ENCODE data around the gene RBM12.
"Not testable (repeated sequence)": the region's sequence is repeated elsewhere in the genome, so short reads cannot be mapped to it uniquely, and the experiment has no call there.

RBM12 gene

DNA sequence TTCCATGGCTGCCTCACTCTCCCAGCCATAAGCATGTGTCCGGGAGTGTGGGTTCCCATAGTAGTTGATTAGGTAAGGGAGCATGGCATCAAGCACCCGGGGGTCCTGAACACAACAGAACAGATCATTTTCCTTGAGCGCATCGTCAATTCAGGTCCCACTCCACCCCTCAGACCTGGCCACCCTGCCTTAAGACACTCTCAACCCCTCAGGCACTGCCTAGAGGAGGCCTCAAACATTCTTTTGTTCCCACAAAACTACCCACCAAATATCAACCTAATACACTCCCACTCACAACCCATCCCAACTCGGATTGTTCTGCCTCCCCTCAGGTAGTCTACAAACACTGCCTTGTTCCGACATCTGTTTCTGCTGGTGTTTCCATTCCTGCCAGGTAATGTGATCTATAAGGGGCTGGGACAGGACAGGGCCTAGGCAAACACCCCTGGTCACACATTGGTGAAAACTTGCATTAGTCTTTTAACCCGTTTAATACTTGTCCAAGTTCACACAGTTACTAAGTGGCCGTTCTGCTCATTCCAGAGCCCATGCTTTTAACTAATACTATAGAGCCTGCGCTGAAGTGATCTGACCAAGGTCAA lies 33.1 kb upstream of the RBM12 start:
- no peak for DNase-seq

DNA sequence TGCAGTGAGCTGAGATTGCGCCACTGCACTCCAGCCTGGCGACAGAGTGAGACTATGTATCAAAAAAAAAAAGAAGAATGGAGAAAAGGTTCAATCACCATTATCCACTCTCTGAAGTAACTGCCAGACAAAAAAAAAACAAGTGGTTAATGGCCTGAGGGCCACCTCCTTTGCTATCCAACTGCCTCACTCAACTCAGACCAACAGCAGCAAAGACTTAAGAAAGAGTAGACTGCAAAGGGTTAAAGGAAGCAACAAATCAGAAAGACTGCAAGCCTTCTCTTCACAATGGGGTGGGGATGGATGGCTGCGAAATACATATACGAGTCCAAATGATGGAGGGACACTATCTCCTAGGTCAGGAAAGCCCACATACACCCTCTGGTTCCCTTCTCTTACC lies 31.3 kb upstream of the RBM12 start:
- DNase-seq, result no peak

DNA sequence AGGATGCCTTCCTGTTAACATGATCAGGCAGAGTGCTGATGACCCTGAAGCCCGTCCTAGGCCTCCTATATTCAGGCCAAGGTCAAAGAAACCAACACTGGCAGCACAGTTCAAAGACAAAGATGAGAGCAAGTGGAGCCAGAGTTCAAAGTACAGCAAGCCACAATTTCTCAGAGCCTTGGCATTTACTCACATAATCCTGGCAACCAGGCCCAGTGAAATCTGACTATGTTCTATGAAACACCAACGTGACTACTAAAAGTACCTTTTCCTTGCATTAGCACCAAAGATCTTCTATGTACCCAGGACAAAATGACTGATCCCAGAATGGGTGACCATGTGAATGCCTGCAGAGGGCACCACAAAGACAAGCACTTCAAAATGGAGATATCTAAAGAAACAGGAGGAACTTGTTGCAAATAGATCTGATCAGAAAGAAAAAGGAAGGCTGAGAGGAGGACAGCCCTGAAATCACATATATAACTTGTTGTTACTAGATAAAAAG lies 30.6 kb upstream of the RBM12 start:
- DNase-seq, result no peak

DNA sequence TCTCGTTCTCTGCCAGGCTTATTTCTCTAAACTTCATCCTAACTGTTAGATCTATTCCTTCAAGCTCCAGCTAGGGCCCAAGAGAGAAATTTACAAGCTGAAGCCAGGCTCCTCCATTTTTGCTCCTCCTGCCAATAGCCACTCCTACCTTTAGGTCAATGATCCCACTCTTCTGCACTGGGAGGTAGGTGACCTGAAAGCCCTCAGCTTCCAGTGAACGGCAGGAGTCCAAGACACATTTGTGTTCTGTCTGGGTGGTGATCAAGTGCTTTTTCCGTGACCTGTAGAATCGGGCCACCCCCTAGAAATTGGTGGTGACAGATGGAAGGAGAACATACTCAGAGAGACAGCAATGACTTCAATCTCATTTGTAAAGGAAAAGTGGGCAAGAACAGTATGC lies 25.6 kb upstream of the RBM12 start:
- no peak for DNase-seq

DNA sequence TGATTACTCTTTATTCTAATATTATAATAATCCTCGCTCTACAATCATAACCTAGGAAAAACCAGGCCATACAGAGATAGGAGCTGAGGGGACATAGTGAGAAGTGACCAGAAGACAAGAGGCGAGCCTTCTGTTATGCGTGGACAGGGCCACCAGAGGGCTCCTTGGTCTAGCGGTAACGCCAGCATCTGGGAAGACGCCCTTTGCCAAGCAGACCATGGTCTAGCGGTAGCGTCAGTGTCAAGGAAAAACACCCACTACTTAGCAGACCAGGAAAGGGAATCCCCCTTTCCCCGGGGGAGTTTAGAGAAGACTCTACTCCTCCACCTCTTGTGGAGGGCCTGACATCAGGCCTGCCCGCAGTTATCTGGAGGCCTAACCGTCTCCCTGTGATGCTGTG lies 22.2 kb upstream of the RBM12 start:
- not testable (repeated sequence) for DNase-seq

DNA sequence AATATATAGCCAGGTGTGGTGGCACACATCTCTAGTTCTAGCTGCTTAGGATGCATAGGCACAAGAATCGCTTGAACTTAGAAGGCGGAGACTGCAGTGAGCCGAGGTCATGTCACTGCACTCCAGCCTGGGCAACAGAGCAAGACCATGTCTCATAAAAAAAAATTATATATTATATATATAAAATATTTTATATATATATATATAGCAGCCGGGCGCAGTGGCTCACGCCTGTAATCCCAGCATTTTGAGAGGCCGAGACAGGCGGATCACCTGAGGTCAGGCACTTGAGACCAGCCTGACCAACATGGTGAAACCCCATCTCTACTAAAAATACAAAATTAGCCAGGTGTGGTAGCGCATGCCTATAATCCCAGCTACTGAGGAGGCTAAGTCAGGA lies 20.7 kb upstream of the RBM12 start:
- DNase-seq, result not testable (repeated sequence)

DNA sequence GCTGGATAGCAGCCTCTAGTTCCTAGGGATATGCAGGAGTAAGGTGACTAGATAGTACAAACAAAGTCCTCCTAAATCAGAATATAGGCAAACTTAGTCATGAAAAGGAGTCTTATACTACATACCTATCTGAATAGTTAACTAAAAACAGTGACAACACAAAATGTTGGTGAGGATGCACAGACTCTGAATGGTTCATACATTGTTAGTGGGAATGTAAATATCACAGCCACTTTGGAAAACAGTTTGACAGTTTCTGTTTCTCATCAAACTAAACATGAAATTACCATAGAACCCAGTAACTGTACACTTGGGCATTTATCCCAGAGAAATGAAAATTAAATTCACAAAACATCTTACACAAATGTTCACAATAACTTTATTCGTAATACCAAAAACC lies 17.3 kb upstream of the RBM12 start:
- DNase-seq, result no peak

DNA sequence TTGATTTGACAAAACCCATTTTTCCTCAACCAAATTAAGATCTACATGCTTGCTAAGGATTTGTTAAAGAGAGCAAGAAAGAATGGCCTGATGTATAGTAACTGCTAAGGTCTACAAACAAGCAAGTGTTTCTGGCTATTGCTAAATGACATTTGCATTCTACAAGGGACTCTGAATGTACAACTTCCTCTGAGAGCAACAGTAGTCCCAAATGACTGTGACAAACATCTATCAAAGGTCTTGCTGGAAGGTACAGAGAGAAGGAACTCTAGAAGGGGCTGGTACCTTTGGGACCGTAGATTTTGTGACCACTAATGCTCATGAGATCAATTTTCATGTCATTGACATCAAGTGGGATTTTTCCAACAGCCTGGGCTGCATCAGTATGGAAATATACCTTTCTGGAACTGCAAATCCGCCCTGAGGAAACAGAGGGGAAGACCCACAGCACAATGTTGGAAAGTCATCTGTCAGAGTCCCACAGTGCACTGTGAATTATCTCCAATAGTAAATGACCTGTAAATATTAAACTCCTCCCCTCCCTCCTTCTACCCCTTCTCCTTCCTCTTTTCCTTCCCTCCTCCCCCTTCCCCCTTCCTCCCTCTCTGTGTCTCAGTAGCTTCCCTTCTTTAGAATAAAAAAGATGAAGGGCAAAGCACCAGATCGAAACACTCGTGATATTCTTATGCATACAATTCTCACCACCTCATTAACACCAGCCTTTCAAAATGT lies 15.9 kb upstream of the RBM12 start:
- no peak for DNase-seq

DNA sequence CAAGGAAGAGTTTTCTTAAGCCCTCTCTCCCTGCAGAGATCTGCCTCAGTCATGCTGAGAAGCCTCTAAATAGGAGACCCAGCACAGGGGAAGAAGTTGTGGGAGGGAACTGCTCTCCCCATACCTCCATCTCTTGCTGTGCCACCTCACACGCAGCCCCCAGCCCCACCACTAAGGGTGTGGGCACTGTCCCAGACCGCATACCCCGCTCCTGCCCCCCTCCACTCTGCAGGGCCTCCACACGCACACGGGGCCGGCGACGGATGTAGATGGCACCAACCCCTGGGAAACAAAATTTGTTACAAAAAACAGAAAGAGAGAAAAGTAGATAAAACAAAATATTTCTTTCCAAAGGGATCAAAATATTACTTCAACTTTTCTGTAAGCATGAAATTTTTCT lies 10.2 kb upstream of the RBM12 start:
- DNase-seq, result no peak

DNA sequence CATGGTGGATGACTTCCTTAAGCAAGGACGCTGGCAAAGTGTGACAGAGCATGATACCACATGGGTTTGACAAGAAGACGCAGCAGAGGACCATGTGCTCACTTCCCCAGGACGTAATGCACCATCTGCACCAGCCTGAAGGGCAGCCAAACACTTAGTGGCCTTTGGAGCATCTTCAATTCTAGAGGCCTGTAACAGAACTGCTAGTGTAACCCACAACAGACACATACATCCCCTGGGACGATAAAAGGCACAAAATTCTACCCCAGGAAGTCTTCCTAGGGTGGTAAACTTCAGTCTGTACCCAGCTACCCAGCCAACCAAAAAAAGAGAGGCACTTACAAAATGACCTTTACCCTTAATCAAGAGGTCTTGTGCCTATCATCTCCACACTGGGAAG lies 9.2 kb upstream of the RBM12 start:
- no peak for DNase-seq

DNA sequence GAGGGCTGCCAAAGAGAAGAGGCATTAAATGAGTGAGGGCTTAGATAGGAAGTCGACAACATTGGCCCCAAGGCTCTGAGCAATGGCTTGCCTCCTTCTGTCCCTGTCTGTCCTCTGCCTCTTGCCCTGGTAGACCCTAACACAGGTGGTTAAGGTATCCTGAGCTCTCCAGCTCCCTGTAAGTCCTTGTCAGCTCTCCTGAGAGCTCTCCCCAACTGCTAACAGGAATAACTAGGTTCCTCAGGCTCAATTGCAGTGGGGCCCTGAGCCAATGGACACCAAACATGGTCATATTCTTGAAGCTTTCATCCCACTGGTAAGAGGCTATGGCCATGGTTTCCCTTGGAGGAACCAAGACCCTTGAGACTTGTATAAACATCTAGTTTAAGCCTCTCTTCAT lies 5.0 kb upstream of the RBM12 start:
- DNase-seq, result no peak

DNA sequence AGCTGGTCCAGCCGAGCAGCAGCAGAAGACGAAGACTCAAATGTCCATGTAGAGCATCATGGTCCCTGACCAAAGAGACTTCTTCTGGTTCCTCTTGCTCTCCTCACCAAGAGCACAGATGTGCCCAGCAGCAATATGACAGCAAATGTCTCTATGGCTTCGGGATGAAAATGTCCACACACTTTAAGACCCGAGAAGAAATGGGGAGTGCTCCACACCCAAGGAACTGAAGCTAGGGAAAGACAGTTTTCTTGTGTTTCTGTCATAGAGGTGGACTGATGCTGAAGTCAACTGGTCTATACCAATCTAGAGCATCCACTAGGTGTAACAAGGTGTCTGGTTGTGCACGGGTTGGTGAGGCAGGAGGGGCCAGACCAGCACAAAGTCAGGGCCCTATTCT lies 4.5 kb upstream of the RBM12 start:
- DNase-seq, result no peak

DNA sequence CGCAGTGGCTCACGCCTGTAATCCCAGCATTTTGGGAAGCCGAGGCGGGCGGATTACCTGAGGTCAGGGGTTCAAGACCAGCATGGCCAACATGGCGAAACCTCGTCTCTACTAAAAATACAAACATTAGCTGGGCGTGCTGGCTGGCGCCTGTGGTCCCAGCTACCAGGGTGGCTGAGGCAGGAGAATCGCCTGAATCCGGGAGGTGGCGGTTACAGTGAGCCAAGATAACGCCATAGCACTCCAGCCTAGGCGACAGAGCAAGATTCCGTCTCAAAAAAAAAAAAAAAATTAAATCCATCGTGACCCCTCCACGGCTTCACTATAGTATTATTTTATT lies 1.2 kb upstream of the RBM12 start:
- DNase-seq, result no peak

DNA sequence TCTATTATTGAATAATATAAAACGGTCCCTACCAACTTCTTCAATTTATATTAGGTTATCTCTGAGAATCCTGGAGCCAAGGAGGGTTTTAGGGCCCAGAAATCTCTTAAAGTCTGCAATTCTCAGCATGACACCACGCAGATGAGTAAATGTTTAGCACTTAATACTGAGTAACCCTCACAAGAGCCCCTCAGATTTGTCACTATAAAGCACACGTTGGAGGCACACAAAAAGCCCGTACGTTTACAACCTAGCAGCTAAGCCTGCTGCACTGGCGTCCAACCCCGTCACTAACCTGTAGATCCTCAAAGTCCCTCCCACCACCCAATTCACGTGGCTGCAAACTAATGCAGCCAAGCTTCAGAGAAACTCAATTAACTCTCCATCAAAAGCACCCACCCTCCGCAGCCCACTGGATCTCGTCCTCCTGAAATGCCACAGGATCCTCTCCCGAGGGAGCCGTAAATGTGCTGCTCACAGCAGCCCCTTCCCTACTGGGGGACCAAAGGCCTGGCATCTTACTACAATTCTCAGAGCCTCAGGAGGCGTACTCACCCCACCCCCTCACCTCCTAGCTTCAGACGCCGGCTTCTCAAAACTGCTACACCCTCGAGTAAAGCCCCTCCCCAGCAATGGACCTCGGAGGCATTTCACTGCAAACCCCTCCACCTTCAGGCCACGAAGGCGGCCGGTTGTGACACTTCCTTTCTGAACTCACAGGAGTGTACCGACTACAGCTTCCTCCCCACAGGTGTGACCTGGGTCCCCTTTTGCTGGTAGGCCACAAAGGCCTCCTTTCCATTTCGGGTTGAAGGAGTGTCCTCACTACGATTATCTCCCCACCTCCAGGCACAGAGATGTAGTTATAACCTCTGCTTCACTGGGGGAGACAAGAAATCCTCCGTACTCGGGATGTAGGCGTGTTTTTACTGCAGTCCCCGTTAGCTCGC lies 909 bp downstream of the RBM12 start:
- DNase-seq, result peak; percentile 58

DNA sequence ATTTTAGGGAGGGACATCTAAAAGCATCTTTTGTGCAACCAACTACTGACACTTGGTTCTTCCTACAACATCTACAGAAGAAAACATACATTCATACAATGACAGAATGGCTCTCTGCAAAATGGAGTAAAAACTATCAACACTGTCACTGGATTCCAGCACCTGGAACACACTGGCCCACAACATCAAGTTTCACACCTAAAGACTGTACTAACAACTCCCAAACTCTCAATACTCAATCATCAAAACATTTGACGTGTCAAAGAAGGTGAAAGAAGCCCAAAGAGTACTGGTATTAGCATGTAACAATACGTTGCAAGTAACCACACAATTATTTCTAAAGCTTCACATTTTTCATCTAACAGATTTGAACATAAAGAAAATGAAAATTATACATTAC lies 2.1 kb downstream of the RBM12 start:
- no peak for DNase-seq

DNA sequence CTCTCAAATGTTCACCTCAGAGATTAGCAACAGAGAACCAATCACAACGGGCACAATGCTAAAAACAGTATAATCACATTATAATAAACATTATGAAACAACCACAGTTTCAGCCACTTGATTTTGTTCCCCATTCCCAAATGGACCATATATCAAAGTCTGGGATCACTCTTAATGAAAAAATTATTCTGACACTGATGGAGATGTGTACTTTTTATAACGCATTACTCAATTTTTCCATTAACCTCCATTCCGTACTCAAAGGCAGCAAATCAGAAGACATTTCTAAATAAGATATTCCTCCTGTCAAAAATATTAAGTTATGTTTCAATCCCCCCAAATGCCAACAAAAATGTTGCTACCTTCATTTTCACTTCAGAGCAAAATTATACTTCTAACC lies 2.8 kb downstream of the RBM12 start:
- DNase-seq, result peak; percentile 12

DNA sequence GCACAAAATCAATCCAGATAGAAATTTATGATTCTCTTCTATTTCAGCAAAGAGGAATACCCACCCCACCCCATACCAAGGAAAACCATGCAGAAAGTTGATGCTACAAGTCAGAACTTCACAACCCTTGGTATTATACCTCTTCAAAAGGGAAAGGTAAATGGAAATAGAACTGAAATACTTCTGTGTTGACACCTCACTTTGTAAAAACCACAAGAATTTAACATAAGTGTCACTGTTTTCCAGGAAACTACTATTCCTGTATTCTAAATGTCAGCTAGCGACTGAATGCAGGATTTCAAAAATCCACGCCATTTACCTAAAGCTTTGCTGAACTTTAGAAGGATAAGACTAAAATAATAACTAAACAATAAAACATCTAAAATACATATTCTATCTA lies 3.6 kb downstream of the RBM12 start:
- peak; percentile 33 for DNase-seq

DNA sequence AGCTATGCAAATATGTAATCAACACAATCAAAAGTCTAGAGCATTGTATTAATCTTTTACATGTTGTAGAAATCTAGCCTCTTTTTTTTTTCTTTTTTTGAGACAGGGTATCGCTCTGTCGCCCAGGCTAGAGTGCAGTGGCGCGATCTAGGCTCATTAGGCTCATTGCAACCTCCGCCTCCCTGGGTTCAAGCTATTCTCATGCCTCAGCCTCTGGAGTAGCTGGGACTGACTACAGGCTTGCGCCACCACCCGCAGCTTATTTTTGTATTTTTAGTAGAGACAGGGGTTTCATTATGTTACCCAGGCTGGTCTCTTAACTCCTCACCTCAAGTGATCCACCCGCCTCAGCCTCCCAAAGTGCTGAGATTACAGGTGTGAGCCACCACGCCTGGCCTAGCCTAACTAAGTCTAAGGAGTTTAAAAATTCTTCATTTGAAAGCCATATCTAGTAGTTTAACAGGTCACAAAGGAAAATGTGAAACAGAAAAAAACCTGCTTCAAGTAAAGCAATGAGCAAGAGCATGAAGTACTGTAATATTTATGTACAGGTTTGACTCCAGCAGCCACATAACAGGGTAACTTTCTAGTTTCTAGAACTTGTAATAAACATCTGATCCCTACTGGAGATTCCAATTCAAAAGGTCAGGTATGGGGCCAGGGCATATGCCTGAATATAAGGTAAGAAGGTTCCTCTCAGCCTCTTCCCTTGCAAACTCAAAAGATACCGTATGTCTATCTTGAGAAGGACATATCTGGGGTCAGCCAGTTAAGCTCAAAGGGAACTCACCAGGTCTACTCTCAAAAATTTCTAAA lies 4.4 kb downstream of the RBM12 start:
- no peak for DNase-seq

DNA sequence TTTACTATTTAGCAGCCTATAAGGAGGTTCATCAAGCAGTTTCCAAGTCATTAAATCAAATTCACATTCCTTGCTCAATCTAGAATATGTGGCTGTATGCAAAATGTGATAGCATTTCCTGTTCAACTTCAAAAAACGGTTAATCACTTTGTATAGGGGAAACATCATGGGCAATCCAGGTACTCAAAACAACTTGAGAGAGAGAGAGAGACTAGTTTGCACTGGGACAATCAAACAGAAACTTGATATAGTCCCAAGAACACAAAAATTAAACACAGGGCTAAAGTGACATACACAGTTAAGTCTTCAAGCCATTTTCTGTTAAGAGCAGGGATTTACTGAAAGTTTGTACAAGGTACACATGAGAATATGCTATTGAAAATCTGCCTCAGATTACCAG lies 7.4 kb downstream of the RBM12 start:
- DNase-seq, result peak; percentile 18

DNA sequence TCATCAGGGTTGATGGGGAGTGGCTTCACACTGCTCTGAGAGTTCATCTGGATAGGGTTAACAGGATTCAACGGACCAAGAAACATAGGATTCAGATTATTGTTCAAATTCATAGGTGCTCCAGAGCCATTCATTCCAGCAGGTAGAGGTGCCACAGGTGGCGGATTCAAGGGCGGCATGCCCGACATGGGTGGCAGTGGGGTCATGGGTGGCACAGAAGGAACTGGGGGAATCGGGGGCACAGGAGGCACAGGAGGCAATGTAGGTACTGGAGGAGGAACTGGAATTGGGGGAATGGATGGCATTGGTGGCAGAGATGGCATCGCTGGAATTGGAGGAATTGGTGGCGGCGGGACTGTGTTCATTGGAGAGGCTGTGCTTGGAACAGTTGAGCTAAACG lies 10.3 kb downstream of the RBM12 start:
- no peak for DNase-seq

DNA sequence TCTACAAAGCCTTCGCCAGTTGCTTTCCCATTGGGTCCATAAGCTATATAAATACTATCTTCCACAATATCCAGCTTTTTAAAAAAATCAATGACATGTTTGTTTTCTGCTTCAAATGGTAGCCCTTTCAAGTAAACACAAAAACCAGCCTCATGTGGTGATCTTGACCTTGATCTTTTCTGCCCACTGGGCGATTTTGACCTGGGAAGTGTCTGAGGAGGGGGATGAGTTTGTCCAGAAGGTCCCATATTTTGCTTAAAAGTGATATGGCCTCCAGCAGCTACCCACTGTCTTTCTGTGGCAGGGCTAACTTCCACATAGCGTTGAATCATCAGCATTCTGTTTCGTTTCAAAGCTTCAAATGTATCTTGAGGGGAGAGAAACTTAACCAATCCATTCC lies 10.8 kb downstream of the RBM12 start:
- no peak for DNase-seq

DNA sequence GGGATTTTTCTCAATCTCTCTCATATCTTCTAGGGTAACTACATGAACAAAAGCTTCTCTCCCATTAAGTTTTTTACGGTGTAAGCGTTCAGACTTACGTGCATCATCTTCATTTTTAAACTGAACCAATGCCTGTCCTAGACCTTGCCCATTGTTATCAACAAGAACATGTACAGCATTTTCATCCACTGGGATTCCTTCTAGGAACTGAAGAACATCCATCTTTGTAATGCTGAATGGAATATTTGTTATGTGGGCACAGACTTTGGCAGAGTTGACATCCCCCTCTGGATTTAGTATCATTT lies 11.3 kb downstream of the RBM12 start:
- no peak for DNase-seq

Measured in CD4-positive, alpha-beta T cell treated with Interleukin-4 for 4 hours (primary cell).